DMS 273 (cell line): ENCODE results near the gene INO80.

ENCODE experiments used
- DNase-seq: peaks from one replicate; lab custom pipeline; 2025; ENCODE audit not compliant: unreplicated experiment; lab: John Stamatoyannopoulos, UW

The INO80 gene

GRCh38 chr15:40952301-40952900, 163.7 kb downstream of the INO80 start:
- DNase-seq: no peak

DNA sequence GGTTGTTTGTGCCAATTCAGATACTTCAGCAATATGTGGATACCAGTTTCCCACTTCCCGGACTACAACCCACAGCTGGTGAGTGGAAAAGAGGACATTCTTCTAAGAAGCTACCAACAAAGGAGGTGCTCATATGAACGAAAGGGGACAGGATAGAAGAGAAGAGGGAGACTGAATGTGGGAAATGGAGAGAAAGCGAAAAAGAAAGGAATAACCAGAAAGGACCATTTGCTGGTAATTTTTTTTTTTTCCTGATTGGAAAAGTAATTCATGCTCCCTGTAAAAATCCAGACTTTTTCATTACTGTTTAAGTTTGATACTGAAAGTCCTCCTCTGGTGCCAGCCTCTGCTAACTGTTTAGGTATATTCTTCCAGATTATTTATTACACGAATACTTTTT, 164.3 kb downstream of the INO80 start:
- no peak for DNase-seq

GRCh38 chr15:40949756-40950207, 166.3 kb downstream of the INO80 start:
- no peak for DNase-seq

- DNase-seq: no peak
Measured at GRCh38 chr15:40948706-40949473, 167.2 kb downstream of the INO80 start.

DNA sequence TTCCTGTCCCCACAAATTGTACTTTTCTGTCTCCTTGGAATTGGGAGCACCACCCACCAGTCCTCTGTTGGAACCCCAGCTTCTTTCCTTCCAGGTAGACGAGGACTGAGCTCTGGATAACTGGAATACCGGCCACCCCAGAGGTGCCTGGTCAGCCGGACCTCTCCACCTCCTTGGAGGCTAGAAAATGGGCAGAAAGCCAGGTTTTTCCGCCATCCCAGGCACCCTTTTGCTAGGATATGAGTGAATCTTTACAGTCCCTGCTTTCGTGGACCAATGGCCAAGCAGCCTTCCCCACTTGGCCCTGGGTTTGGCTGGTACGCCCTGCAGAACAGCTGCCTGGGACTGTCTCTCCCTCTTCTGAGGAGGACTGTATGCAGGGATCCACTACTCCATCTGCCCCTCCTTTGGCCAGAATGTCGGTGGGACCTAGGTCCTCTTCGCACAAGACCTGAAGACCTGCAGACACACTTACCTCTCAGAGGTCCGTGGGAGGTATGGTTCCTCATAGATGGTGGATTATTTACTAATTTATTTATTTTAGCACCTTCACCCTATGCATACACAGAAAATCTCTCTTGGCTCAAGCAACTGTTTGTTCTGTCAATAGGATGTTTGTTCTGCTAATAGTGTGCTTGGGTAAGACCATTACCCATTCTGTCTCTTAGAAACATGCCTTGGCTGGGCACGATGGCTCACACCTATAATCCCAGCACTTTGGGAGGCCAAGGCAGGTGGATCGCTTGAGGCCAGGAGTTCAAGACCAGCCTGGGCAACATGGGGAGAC, 171.4 kb downstream of the INO80 start:
- no peak for DNase-seq

DNA sequence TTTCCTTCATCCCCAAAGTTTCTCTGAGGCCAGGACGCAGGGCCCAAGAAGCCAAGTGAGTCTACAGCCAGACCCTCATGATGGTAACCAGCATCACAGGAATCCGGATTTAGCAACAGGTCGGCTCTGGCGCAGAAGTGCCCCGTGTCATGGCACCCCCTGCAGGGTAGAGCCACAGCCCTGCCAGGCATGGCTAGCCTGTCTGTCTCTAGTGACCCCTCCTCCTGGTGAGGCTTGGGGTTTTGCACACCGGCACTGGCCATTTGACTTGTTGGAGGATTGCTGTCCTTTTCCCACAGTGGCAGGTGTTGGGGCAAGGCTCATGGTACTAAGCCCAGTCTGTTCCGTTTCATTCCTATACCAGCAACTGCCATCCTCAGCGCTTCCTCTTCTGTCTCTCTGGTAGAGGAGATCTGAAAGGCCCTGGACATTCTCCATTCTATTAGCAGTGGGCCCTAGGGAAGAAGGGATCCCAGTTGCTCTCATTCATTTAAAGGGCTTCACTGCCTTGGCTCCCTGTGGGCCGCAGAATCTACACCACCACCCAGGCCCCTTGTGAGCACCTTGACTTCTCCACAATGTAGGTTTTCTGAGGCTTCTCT, 172.2 kb downstream of the INO80 start:
- DNase-seq: no peak

GRCh38 chr15:40942878-40943277, 173.2 kb downstream of the INO80 start:
- no peak for DNase-seq

GRCh38 chr15:40942337-40942854, 173.7 kb downstream of the INO80 start:
- no peak for DNase-seq

GRCh38 chr15:40941528-40942336, 174.3 kb downstream of the INO80 start:
- peak; percentile 88 for DNase-seq

DNA sequence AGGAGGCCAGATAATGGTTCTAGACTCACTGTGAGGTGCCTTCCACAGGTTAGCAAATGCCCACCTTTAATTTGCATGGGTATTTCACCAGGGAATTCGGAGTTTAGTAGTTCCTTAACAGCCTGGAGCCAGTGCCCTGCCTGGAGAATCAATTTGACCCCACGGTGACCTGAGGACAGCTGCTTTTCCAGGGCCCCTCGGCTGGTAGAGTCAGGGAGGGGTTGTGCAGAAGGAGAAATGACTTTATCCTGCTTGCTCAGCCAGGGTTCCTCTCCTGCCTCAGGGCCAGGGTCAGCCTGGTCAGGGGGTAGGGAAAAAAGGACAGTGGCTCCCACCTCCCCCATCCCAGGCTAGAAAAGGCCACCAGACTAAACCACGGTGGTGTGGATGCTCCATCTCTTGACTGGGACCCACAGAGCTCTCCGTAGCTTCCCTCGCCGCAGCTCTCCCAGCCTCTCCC, 175.0 kb downstream of the INO80 start:
- DNase-seq: peak; percentile 40

DNA sequence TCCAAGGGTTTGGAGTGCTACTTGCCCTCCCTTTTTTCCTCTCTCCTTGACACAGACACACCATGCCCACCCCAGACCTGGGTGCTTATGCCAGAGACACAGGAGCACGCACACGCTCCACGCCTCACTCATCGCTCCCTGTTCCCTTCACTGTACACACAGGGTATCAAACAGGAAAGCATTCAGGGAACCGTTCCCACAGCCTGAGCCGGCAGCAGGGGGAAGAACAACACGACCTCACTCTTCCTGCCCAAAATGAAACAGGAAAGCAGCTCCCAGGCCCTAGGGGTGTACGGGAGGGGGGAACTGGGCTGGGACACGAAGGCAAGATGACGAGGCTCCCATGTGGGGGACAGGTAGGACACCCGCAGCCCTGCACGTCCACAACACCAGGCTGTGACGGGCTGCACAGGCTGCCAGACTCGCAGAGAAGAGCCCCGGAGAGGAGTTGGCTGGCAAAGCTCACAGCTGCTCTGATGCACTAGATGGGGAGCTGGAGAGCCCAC, 175.7 kb downstream of the INO80 start:
- no peak for DNase-seq

DNA sequence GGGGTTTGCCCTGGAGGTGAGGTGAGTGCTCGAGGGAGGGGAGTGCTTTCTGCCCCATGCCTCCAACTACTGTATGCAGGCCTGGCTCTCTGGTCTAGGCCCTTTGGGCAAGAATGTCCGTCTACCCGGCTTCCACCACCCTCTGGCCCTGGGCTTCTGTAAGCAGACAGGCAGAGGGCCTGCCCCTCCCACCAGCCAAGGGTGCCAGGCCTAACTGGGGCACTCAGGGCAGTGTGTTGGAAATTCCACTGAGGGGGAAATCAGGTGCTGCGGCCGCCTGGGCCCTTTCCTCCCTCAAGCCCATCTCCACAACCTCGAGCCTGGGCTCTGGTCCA, 177.6 kb downstream of the INO80 start:
- no peak for DNase-seq

DNA sequence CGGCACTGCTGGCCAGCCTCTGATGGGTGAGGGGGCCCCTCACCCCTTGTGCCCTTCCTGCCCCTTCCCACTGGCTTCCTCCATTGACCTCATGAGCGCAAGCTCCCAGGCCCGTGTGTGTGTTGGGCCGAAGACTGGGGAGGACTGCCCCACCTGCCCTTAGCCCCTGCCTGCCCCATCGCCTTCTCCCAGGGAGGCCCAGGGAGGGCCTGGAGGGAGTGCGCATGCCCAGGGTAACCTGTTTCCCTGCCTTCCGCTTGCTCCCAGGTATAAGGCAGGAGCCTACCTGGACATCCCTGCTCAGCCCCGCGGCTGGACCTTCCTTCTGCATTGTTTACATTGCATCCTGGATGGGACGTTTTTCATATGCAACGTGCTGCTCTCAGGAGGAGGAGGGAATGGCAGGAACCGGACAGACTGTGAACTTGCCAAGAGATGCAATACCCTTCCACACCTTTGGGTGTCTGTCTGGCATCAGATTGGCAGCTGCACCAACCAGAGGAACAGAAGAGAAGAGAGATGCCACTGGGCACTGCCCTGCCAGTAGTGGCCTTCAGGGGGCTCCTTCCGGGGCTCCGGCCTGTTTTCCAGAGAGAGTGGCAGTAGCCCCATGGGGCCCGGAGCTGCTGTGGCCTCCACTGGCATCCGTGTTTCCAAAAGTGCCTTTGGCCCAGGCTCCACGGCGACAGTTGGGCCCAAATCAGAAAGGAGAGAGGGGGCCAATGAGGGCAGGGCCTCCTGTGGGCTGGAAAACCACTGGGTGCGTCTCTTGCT, 178.1 kb downstream of the INO80 start:
- peak; percentile 72 for DNase-seq

- peak; percentile 52 for DNase-seq
Measured at GRCh38 chr15:40936709-40937666, 179.1 kb downstream of the INO80 start.

GRCh38 chr15:40936234-40936708, 179.8 kb downstream of the INO80 start:
- no peak for DNase-seq

- no peak for DNase-seq
Measured at GRCh38 chr15:40934457-40934856, 181.6 kb downstream of the INO80 start.

GRCh38 chr15:40933517-40933902, 182.6 kb downstream of the INO80 start:
- no peak for DNase-seq
